ENCODE measurements around the gene TAF10.

TAF10 gene

DNA sequence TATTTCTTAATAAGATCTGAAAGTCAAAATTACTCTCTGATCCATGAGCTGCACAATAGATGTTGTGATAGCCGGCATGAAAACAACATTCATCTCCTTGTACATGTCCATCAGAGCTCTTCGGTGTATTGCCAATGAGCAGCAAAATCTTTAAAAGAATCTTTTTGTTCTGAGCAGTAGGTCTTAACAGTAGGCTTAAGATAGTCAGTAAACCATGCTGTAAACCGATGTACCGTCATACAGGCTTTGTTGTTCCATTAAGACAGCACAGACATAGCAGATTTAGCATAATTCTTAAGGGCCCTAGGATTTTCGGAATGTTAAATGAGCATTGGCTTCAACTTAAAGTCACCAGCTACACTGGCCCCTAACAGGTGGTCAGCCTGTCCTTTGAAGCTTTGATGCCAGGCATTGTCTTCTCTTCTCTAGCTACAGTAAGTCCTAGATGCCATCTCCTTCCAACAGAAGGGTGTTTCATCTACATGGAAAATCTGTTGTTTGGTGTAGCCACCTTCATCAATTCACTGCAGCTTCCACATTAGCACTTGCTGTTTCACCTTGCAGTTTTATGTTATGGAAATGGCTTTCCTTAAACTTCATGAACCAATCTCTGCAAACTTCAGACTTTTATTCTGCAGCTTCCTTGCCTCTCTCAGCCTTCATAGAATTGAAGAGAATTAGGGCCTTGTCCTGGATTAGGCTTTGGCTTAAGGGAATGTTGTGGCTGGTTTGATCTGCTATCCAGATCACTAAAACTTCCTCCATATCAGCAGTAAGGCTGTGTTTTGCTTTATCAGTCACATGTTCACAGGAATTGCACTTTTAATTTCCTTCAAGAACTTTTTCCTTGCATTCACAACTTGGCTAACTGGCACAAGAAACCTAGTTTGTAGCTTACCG lies 37.0 kb downstream of the TAF10 start:
- TF ChIP-seq, protein P1, sequence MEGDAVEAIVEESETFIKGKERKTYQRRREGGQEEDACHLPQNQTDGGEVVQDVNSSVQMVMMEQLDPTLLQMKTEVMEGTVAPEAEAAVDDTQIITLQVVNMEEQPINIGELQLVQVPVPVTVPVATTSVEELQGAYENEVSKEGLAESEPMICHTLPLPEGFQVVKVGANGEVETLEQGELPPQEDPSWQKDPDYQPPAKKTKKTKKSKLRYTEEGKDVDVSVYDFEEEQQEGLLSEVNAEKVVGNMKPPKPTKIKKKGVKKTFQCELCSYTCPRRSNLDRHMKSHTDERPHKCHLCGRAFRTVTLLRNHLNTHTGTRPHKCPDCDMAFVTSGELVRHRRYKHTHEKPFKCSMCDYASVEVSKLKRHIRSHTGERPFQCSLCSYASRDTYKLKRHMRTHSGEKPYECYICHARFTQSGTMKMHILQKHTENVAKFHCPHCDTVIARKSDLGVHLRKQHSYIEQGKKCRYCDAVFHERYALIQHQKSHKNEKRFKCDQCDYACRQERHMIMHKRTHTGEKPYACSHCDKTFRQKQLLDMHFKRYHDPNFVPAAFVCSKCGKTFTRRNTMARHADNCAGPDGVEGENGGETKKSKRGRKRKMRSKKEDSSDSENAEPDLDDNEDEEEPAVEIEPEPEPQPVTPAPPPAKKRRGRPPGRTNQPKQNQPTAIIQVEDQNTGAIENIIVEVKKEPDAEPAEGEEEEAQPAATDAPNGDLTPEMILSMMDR (IDR thresholded peaks at IDR 0.05; ENCODE audit: insufficient read depth, low read length, poor library complexity, severe bottlenecking), result no peak
- Histone ChIP-seq H3K27me3 (replicated peaks; ENCODE audit: control insufficient read depth, insufficient read depth, low read length) (no peaks in the 10 kb centered on the region), H3K36me3 (ENCODE audit: control insufficient read depth, insufficient read depth, low read length) (no peaks in the 10 kb centered on the region; the same call in none of the 2 replicates), H3K4me3 (replicated peaks; ENCODE audit: low read depth, low read length) (no peak overlapping the region)
- DNase-seq (ENCODE audit: extremely low read depth, insufficient read length), result no peak

DNA sequence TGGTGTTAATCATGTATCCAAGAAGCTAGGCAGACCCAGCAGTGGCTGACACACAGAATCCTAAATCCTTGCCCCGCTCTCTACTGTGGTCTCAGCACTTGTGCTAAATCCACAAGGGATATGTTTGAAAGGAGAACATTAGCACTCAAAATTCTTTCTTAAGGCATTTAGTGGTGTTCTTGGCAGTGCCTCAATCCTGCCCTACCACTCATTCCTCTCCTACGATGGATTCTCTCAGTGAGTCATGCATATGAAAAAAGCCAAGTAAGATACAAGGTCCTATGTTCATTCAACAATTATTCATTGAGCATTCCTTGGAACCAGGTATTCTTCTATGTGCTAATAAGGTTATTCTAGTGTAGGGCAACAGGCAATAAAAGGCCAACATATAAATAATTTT lies 39.8 kb downstream of the TAF10 start:
- Histone ChIP-seq H3K4me3 (replicated peaks; ENCODE audit: low read depth, low read length) (no peak overlapping the region), H3K27me3 (replicated peaks; ENCODE audit: control insufficient read depth, insufficient read depth, low read length) (no peaks in the 10 kb centered on the region), H3K36me3 (ENCODE audit: control insufficient read depth, insufficient read depth, low read length) (peaks cover 3% of the 10 kb centered on the region)
- TF ChIP-seq, protein P1 (IDR thresholded peaks at IDR 0.05; ENCODE audit: insufficient read depth, low read length, poor library complexity, severe bottlenecking), result no peak
- no peak for DNase-seq (ENCODE audit: extremely low read depth, insufficient read length)

DNA sequence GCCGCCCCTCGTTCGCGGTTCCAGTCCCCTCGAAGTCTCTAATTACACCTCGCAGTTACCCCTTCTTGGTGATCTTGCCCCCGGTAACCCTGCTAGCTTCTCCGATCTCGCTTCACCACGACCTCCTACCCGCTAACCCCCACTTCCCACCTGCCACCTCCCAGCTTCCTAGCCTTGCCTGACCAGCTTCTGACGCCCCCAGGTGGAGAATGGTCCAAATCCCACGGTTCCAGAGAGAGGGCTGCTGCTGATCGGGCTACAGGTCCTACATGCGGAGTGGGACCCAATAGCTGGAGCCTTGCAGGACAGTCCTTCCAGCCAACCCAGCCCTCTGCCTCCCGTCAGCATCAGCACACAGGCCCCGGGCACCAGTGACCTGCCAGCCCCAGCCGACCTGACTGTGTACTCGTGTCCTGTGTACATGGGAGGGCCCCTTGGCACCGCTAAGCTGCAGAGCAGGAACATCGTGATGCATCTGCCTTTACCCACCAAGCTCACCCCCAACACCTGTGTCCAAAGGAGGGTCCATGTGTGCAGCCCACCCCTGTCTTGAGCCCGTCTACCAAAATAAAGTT lies 40.5 kb downstream of the TAF10 start:
- Histone ChIP-seq H3K27me3 (replicated peaks; ENCODE audit: control insufficient read depth, insufficient read depth, low read length) (no peaks in the 10 kb centered on the region), H3K4me3 (replicated peaks; ENCODE audit: low read depth, low read length) (no peak overlapping the region), H3K36me3 (ENCODE audit: control insufficient read depth, insufficient read depth, low read length) (peaks cover 4% of the 10 kb centered on the region)
- TF ChIP-seq, protein P1 (IDR thresholded peaks at IDR 0.05; ENCODE audit: insufficient read depth, low read length, poor library complexity, severe bottlenecking), result no peak
- no peak for DNase-seq (ENCODE audit: extremely low read depth, insufficient read length)

DNA sequence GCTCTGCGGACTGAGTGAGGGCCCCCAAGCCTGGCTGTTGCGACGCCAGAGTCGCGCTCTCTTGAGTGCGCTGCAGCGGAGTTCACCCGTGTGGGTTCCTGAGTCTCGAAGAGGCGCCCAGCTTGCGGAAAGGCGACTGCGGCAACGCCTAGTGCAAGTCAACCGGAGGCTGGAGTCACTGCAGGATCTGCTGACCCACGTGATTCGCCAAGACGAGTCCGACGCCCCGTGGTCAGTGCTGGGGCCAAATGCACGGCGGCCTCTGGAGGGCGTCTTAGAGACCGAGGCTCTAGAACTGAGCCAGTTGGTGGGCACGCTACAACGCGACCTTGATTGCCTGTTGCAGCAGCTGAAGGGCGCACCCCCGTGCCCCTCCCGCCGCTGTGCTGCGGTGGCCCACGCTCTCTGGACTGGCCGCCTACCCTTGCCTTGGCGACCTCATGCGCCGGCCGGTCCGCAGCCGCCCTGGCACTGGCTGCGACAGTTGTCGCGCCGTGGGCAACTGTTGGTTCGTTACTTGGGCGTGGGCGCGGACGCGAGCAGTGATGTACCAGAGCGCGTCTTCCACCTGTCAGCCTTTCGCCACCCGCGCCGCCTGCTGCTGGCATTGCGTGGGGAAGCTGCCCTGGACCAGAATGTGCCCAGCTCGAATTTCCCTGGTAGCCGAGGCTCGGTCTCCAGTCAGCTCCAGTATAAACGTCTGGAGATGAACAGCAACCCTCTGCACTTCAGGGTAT lies 41.2 kb downstream of the TAF10 start:
- H3K36me3 ChIP-seq (ENCODE audit: control insufficient read depth, insufficient read depth, low read length), result peaks cover 4% of the 10 kb centered on the region

DNA sequence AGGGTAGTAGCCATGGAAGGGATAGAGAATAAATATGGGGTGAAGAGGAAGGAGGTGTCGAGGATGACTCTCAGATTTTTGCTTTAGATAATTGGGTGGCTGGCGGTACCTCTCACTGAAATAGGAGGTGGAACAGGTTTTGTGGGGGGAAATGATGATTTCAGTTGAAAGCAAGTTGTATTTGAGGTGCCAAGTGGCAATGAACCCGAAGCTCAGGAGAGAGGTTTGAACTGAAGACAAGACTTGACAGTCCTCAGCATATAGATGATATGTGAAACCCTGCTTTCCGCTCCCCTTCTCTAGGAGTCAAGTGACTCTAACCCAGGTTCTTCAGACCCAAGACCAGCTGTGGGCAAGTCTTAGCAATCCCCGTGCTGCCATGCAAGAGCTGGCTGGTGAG lies 42.3 kb downstream of the TAF10 start:
- Histone ChIP-seq H3K4me3 (replicated peaks; ENCODE audit: low read depth, low read length) (no peak overlapping the region), H3K36me3 (ENCODE audit: control insufficient read depth, insufficient read depth, low read length) (peaks cover 4% of the 10 kb centered on the region), H3K27me3 (replicated peaks; ENCODE audit: control insufficient read depth, insufficient read depth, low read length) (no peaks in the 10 kb centered on the region)
- DNase-seq (ENCODE audit: extremely low read depth, insufficient read length), result no peak
- TF ChIP-seq, protein P1 (IDR thresholded peaks at IDR 0.05; ENCODE audit: insufficient read depth, low read length, poor library complexity, severe bottlenecking), result no peak

More for the DNA sequence above, 41.2 kb downstream of the TAF10 start:
- no peaks in the 10 kb centered on the region for H3K27me3 ChIP-seq (replicated peaks; ENCODE audit: control insufficient read depth, insufficient read depth, low read length)
- TF ChIP-seq, protein P1 (IDR thresholded peaks at IDR 0.05; ENCODE audit: insufficient read depth, low read length, poor library complexity, severe bottlenecking), result no peak
- no peak overlapping the region for H3K4me3 ChIP-seq (replicated peaks; ENCODE audit: low read depth, low read length)
- DNase-seq (ENCODE audit: extremely low read depth, insufficient read length), result no peak
